ENCODE measurements around the gene PPIP5K2. TPM values are rescaled to one million over a fixed set of nuclear protein-coding genes. Genes with fewer than 3 reads are reported as not detected.
A peak's percentile ranks its signal among the peaks of the same experiment; 100 is the strongest.

The PPIP5K2 gene
- total and polyA plus RNA-seq, 2 of the 8 experiments (the other 6 are each of a cell fraction or from before 2014, with no cell fraction given) = 14.8 to 46.6 TPM

DNA sequence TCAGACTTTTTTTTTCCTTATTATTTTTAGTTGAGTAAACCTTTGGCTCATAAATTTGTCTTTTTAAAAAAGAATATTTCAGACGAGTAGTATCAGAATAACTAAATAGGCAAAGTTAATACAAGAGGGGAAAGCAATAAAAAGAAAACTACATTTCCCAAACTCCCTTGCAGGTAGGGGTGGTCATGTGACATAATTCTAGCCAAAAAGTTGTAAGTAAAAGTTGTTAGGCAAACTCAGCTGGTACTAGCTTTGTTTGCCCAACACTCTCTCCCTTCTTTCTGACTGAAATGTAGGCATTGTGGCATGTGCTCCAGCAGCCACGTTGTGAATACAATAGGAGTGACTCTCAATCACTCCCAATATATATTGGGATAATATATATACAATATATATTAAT, 21.1 kb upstream of the PPIP5K2 start:
- no peaks in the 10 kb centered on the region for H3K27me3 ChIP-seq (replicated peaks in 1 of 4; ENCODE audit: control insufficient read depth in 3 of 4, extremely low read depth in 1 of 4, insufficient read depth in 3 of 4, low read length in 3 of 4)
- H3K18ac ChIP-seq (ENCODE audit: extremely low read depth, low read length) = no peak overlapping the region
- H3K9ac ChIP-seq (replicated peaks in 1 of 4; ENCODE audit: extremely low read depth in 1 of 4, low read depth in 3 of 4, low read length in 3 of 4) = no peak overlapping the region
- H2BK5ac ChIP-seq (ENCODE audit: low read depth, low read length) = no peak overlapping the region
- no peak overlapping the region for H2BK12ac ChIP-seq (ENCODE audit: low read depth, low read length)
- H3K4me1 ChIP-seq (replicated peaks in 1 of 4; ENCODE audit: control insufficient read depth in 3 of 4, insufficient read depth in 4 of 4, low read length in 3 of 4) = no peaks in the 10 kb centered on the region
- H2BK120ac ChIP-seq (replicated peaks; ENCODE audit: low read depth, low read length) = no peak overlapping the region
- no peaks in the 10 kb centered on the region for H4K20me1 ChIP-seq (replicated peaks in 1 of 2; ENCODE audit: control insufficient read depth in 1 of 2, insufficient read depth in 2 of 2, low read length in 2 of 2)
- DNase-seq (ENCODE audit: low read depth in 1 of 2, low spot score in 2 of 2) (no peak), FAIRE-seq (peak; percentile 19)
- no peak overlapping the region for H4K5ac ChIP-seq (ENCODE audit: insufficient read length, low read depth, low read length)
- no peaks in the 10 kb centered on the region for H3K79me1 ChIP-seq (ENCODE audit: low read depth, low read length)
- H3K79me2 ChIP-seq (ENCODE audit: control insufficient read depth in 1 of 2, insufficient read depth in 2 of 2, low read length in 2 of 2) = no peaks in the 10 kb centered on the region
- 62% methylated on average over 2 of the region's 2 CpGs; no CpG with 5 or more reads in 1 of the 2 experiments for WGBS, 2 experiments (ENCODE audit: extremely low coverage in 1 of 2, insufficient coverage in 1 of 2, insufficient read length in 1 of 2, insufficient replicate concordance in 2 of 2, low coverage in 1 of 2, low lambda C conversion rate in 2 of 2, missing lambda C conversion rate in 1 of 2)
- H3K14ac ChIP-seq (ENCODE audit: insufficient read length) = no peak overlapping the region
- H3K23ac ChIP-seq (ENCODE audit: insufficient read length) = no peak overlapping the region
- POLR2A ChIA-PET (ENCODE audit: partially characterized antibody) = interaction anchor here (2.2 kb wide), 1 partner anchor 20 kb away, joined by 10 read pairs; the partner anchor contains the start of genes GIN1 and PPIP5K2
- no peak overlapping the region for H4K91ac ChIP-seq (replicated peaks; ENCODE audit: insufficient read length, low read length)
- no peak overlapping the region for H3K4ac ChIP-seq (replicated peaks; ENCODE audit: insufficient read length, low read depth, low read length)
- no peak overlapping the region for H2BK15ac ChIP-seq (ENCODE audit: low read length)
- no peaks in the 10 kb centered on the region for H3K23me2 ChIP-seq (ENCODE audit: low read depth, low read length)
- H3K4me2 ChIP-seq (ENCODE audit: insufficient read depth in 1 of 2, low read depth in 2 of 2, low read length in 2 of 2) = no peak overlapping the region; a peak in 1 of 4 replicates
- CTCF ChIA-PET (ENCODE audit: partially characterized antibody) = no interaction called here
- peaks cover 0 to 3% (median 0%) of the 10 kb centered on the region in 4 experiments; a peak in 1 of 8 replicates for H3K36me3 ChIP-seq (ENCODE audit: control insufficient read depth in 2 of 4, insufficient read depth in 4 of 4, low read length in 3 of 4)
- H3K27ac ChIP-seq (ENCODE audit: low read depth, low read length) = no peak overlapping the region
- no peak overlapping the region for H4K8ac ChIP-seq (ENCODE audit: extremely low read depth, insufficient read depth, low read length)
- no peak for TF ChIP-seq EZH2 (IDR thresholded peaks at IDR 0.05; ENCODE audit: low read depth, low read length, severe bottlenecking)
- TF ChIP-seq, protein P1, sequence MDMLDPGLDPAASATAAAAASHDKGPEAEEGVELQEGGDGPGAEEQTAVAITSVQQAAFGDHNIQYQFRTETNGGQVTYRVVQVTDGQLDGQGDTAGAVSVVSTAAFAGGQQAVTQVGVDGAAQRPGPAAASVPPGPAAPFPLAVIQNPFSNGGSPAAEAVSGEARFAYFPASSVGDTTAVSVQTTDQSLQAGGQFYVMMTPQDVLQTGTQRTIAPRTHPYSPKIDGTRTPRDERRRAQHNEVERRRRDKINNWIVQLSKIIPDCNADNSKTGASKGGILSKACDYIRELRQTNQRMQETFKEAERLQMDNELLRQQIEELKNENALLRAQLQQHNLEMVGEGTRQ (IDR thresholded peaks at IDR 0.05; ENCODE audit: low read length) = peak; percentile 73
- peak; percentile 65 for TF ChIP-seq SIX5 (IDR thresholded peaks at IDR 0.05; ENCODE audit: low read depth, low read length)
- H2BK20ac ChIP-seq (ENCODE audit: low read length) = no peak overlapping the region
- no peak overlapping the region for H3K56ac ChIP-seq (replicated peaks; ENCODE audit: insufficient read length, low read depth, low read length)
- no peak overlapping the region for H3K4me3 ChIP-seq (ENCODE audit: extremely low read depth in 1 of 4, insufficient read depth in 2 of 4, low read depth in 3 of 4, low read length in 4 of 4)
- H2AFZ ChIP-seq (ENCODE audit: low read length) = no peak overlapping the region
- no peaks in the 10 kb centered on the region for H3K9me3 ChIP-seq (ENCODE audit: insufficient read depth in 2 of 2, low read depth in 1 of 2, low read length in 1 of 2)
- no peak overlapping the region for H2AK5ac ChIP-seq (ENCODE audit: low read depth, low read length)

All from H1 (cell line).